ENCODE data around the gene PRR20A. TPM values are rescaled to one million over a fixed set of nuclear protein-coding genes. Genes with fewer than 3 reads are reported as not detected.
"Not testable (repeated sequence)": the region's sequence is repeated elsewhere in the genome, so short reads cannot be mapped to it uniquely, and the experiment has no call there.

The PRR20A gene
- polyA plus RNA-seq (2012; ENCODE audit: missing spikeins), result not detected

DNA sequence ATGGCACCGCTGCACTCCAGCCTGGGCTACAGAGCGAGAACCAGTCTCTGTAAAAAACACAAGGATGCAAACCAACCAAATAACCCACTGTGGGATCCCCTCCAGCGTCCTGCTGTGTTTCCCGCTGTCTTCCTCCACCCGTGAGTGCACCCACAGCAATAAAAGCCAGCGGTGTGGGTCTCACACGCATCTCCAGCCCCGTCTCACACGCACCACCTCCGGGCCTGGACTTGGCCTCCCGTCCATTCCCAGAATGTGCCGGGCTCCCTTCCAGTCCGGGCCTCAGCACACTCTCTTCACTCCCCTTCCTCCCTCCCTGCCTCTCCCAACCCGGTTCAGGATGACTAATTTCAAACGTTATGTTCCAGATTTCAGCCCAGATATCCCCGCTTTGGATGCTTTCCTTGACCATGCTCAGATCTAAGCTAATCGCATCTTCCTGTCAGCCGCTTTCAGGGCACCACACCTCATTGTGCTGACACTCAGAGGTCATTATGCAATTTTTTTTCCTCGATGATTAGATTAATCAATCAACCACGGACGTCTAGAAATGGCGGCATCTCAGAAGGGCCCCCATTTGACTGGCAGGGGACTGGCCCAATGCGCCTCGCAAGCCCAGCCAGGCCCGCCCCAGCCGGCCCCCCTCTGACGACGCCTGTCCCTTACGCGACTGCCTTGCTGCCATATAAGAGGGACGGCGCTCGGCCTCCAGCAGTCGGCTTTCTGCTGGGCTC, at the start of gene PRR20A:
Gene PRR20A, plus strand, starts transcription at position 684 of the 734 bp plus-strand sequence. CDS start 387 bp downstream, outside the sequence.
- FAIRE-seq; DNase-seq (ENCODE audit: insufficient read length): not testable (repeated sequence)

DNA sequence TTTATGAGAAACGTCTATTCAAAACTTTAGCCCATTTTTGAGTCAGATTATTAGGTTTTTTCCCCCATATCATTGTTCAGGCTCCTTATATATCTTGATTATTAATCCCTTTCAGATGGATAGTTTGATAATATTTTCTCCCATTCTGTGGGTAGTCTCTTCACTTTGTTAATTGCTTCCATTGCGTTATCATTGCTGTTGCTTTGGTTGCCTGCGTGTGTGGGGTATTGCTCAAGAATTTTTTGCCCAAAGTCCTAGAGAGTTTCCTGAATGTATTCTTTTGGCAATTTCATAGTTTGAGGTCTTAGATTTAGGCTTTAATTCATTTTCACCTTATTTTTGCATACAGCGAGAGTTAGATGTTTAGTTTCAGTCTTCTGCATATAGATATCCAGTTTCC, 25.8 kb upstream of the PRR20A start:
- FAIRE-seq, result no peak
- no peak for DNase-seq (ENCODE audit: insufficient read length)

DNA sequence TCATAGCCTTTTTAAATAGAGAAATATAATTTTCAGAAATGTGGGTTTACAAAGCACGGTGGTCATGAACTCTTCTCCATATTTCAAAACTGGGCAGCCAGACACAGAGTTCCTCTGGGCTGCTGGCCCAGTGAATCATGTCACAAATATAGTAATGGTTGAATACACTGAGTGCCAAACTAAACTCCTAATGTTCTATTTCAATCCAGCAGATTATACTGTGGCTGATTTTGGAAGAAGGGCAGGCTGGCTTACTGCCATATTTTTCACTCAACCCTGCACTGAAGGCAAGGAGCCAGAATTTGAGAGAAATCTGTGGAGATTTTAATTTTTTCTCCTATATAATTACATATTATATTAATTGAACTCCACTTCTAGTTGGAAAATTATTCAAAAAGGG, 17.0 kb upstream of the PRR20A start:
- no peak for DNase-seq (ENCODE audit: insufficient read length)
- FAIRE-seq, result no peak
- TF ChIP-seq POLR2A (IDR thresholded peaks at IDR 0.05; ENCODE audit: low read depth, low read length), result no peak
- no peak for TF ChIP-seq POLR2AphosphoS5 (IDR thresholded peaks at IDR 0.05; ENCODE audit: low read depth, low read length)
- TF ChIP-seq TAF1 (IDR thresholded peaks at IDR 0.05; ENCODE audit: borderline replicate concordance, low read depth, low read length), result no peak

More for the DNA sequence above, 25.8 kb upstream of the PRR20A start:
- TF ChIP-seq POLR2A (IDR thresholded peaks at IDR 0.05; ENCODE audit: low read depth, low read length) (no peak), POLR2AphosphoS5 (IDR thresholded peaks at IDR 0.05; ENCODE audit: low read depth, low read length) (no peak), TAF1 (IDR thresholded peaks at IDR 0.05; ENCODE audit: borderline replicate concordance, low read depth, low read length) (no peak)

DNA sequence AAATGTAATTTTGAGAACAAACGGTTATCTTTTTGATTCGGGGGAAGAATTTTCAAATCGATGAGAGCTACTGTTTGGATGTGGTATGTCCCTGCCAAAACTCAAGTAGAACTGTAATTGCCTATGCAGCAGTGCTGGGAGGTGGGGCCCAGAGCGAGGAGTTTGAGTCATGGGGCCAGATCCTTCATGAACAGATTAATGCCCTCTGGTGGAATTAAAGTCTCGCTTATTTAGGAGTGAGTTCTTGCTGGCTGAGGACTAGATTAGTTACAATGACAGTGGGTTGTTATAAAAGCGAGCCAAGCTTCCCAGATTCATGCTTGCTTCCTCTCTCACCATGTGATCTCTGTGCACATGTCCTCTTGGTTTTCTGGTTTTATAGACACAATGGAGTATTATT, 11.8 kb upstream of the PRR20A start:
- TF ChIP-seq POLR2A (IDR thresholded peaks at IDR 0.05; ENCODE audit: low read depth, low read length), result no peak
- TF ChIP-seq POLR2AphosphoS5 (IDR thresholded peaks at IDR 0.05; ENCODE audit: low read depth, low read length), result no peak
- TF ChIP-seq TAF1 (IDR thresholded peaks at IDR 0.05; ENCODE audit: borderline replicate concordance, low read depth, low read length), result no peak
- FAIRE-seq (no peak), DNase-seq (ENCODE audit: insufficient read length) (no peak)

DNA sequence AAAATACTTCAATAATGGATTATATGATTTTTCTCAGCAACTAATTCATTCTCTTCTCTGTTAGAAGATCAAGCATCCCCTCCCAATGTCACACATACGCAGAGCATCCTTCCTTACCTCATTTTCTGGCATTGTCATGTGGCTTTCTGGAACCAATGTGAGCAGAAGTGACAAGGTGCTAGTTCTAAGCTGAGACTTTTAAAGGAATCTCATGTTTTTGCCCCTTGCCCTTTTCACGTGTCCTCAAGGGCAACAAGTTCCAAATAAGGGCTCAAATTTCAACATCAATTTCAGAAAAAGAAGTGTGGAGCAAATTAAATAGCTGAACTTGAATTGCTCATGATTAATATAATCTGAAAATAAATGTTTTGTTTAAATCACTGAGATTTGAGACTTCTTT, 4.6 kb upstream of the PRR20A start:
- TF ChIP-seq POLR2A (IDR thresholded peaks at IDR 0.05; ENCODE audit: low read depth, low read length), result no peak
- TF ChIP-seq TAF1 (IDR thresholded peaks at IDR 0.05; ENCODE audit: borderline replicate concordance, low read depth, low read length), result no peak
- no peak for TF ChIP-seq POLR2AphosphoS5 (IDR thresholded peaks at IDR 0.05; ENCODE audit: low read depth, low read length)
- DNase-seq (ENCODE audit: insufficient read length) (no peak), FAIRE-seq (no peak)

DNA sequence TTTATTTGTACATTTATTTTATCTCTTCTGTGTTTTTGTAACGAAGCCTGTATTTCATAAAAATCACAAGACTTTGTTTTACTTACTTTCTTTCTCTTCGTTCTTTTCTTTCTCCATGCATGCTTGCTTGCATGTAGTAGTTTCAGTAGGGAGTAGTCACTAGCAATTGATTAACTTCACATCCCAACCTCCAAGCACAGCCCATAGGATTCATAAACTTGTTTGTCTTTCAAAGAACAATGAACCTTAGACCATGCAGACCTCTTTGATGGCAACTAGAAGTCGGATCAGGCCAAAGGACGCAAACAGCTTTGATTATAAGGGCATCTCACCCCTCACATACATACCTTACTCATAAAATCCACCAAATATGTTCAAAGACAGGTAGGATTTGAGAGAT, 3.1 kb upstream of the PRR20A start:
- no peak for TF ChIP-seq TAF1 (IDR thresholded peaks at IDR 0.05; ENCODE audit: borderline replicate concordance, low read depth, low read length)
- TF ChIP-seq POLR2AphosphoS5 (IDR thresholded peaks at IDR 0.05; ENCODE audit: low read depth, low read length), result no peak
- TF ChIP-seq POLR2A (IDR thresholded peaks at IDR 0.05; ENCODE audit: low read depth, low read length), result no peak
- DNase-seq (ENCODE audit: insufficient read length), result no peak
- no peak for FAIRE-seq

DNA sequence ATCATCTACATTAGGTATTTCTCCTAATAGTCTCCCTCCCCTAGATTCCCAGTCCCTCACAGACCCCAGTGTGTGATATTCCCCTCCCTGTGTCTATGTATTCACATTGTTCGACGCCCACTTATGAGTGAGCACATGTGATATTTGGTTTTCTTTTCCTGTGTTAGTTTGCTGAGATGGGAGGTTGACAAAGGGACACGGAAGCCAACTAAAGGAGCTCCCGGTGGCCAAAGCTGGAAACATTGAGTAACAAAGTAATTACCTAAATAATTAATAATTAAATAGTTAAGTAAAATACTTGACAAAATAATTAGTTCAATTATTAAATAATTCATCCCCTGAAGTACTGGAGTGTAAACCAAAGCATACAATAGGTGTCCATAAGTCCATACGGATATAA, 1.7 kb upstream of the PRR20A start:
- TF ChIP-seq POLR2AphosphoS5 (IDR thresholded peaks at IDR 0.05; ENCODE audit: low read depth, low read length) (no peak), TAF1 (IDR thresholded peaks at IDR 0.05; ENCODE audit: borderline replicate concordance, low read depth, low read length) (no peak), POLR2A (IDR thresholded peaks at IDR 0.05; ENCODE audit: low read depth, low read length) (no peak)
- FAIRE-seq (no peak), DNase-seq (ENCODE audit: insufficient read length) (no peak)

DNA sequence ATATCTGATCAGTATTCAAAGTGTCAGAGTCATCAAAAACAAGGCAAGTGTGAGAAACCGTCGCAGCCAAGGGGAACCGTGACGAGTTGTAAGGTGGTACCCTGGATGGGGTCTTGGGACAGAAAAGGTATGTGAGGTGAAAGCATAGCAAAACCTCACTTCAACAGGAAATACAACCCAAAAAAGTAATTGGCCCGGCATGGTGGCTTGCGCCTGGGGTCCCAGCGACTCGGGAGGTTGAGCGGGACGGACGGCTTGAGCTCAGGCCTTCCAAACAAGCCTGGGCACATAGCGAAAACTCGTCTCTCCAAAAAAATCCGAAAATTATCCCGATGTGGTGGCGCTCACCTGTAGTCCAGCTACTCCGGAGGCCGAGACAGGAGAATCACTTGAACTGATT, 937 bp upstream of the PRR20A start:
- not testable (repeated sequence) for FAIRE-seq; DNase-seq (ENCODE audit: insufficient read length)

DNA sequence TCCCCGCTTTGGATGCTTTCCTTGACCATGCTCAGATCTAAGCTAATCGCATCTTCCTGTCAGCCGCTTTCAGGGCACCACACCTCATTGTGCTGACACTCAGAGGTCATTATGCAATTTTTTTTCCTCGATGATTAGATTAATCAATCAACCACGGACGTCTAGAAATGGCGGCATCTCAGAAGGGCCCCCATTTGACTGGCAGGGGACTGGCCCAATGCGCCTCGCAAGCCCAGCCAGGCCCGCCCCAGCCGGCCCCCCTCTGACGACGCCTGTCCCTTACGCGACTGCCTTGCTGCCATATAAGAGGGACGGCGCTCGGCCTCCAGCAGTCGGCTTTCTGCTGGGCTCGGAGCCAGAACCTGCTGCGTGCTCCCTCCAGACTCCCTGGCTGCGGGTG, 6.5 kb downstream of the PRR20A start, which contains the start of gene PRR20B:
Gene PRR20B, plus strand, starts transcription at position 301 of the 400 bp plus-strand sequence. CDS start 387 bp downstream, outside the sequence.
- not testable (repeated sequence) for FAIRE-seq; DNase-seq (ENCODE audit: insufficient read length)

DNA sequence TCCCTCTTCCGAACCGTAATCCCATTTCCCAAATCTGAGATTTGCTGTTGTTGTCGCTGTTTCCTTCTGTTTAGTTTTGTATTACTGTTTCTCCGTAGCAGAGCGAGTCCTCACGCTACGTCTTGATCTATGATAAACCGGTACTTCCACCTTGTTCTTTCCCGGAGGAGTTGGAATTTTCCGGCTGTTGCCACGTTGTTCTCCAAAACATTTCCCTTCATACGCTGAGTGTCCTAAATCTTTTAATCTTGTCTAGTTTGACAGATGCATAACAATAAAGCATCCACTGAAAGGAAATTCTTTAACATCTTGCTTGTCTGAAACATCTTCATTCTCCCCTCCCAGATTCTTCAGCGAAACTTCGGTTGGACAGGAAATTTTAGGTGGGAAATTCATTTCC, 7.4 kb downstream of the PRR20A start:
- FAIRE-seq; DNase-seq (ENCODE audit: insufficient read length): not testable (repeated sequence)

DNA sequence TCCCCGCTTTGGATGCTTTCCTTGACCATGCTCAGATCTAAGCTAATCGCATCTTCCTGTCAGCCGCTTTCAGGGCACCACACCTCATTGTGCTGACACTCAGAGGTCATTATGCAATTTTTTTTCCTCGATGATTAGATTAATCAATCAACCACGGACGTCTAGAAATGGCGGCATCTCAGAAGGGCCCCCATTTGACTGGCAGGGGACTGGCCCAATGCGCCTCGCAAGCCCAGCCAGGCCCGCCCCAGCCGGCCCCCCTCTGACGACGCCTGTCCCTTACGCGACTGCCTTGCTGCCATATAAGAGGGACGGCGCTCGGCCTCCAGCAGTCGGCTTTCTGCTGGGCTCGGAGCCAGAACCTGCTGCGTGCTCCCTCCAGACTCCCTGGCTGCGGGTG, 13.0 kb downstream of the PRR20A start, which contains the start of gene PRR20C:
Gene PRR20C, plus strand, starts transcription at position 301 of the 400 bp plus-strand sequence. CDS start 387 bp downstream, outside the sequence.
- FAIRE-seq; DNase-seq (ENCODE audit: insufficient read length): not testable (repeated sequence)

DNA sequence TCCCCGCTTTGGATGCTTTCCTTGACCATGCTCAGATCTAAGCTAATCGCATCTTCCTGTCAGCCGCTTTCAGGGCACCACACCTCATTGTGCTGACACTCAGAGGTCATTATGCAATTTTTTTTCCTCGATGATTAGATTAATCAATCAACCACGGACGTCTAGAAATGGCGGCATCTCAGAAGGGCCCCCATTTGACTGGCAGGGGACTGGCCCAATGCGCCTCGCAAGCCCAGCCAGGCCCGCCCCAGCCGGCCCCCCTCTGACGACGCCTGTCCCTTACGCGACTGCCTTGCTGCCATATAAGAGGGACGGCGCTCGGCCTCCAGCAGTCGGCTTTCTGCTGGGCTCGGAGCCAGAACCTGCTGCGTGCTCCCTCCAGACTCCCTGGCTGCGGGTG, 19.6 kb downstream of the PRR20A start, which contains the start of gene PRR20D:
Gene PRR20D, plus strand, starts transcription at position 301 of the 400 bp plus-strand sequence. CDS start 387 bp downstream, outside the sequence.
- FAIRE-seq; DNase-seq (ENCODE audit: insufficient read length): not testable (repeated sequence)

DNA sequence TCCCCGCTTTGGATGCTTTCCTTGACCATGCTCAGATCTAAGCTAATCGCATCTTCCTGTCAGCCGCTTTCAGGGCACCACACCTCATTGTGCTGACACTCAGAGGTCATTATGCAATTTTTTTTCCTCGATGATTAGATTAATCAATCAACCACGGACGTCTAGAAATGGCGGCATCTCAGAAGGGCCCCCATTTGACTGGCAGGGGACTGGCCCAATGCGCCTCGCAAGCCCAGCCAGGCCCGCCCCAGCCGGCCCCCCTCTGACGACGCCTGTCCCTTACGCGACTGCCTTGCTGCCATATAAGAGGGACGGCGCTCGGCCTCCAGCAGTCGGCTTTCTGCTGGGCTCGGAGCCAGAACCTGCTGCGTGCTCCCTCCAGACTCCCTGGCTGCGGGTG, 26.2 kb downstream of the PRR20A start, which contains the start of gene PRR20E:
Gene PRR20E, plus strand, starts transcription at position 301 of the 400 bp plus-strand sequence. CDS start 387 bp downstream, outside the sequence.
- not testable (repeated sequence) for DNase-seq (ENCODE audit: insufficient read length); FAIRE-seq
